ENCODE measurements around the gene ABCD3. TPM values are rescaled to one million over a fixed set of nuclear protein-coding genes. Genes with fewer than 3 reads are reported as not detected.
"Not testable (repeated sequence)": the region's sequence is repeated elsewhere in the genome, so short reads cannot be mapped to it uniquely, and the experiment has no call there.

The ABCD3 gene
- total RNA-seq, result 10 to 100 TPM; 26.8 to 60.2 (median 33.8) TPM

DNA sequence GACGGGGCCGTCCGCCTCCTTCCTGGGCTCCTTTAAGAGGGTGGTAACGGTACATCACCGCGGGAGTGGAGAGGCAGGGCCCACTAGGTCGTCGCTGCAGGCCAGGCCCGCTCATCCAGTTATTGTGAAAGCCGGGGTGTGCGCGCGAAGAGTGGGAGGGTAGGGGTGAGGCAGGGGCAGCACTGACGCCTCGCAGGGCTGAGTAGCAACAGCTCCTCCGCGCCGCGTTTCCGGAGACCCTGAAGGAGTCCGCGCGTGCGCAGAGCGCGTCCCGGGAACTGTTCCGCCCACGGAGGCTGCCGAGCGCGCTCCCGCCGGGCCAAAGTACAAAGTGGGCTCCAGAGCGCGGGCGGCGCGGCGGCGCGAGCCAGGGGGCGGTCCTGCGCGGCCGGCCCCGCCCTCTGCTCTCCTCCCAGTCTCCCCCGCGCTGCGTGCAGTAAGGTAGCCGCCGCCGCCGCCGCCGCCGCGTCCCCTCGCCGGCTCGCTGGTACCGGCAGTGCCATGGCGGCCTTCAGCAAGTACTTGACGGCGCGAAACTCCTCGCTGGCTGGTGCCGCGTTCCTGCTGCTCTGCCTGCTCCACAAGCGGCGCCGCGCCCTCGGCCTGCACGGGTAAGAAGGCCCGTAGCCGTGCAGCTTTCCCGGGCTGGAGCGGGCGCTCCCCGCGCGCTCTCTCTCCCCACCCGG lies at the start of gene ABCD3:
ABCD3 (plus strand) TSS at position 412 of the 686 bp plus-strand sequence; CDS start at position 502, 90 bp downstream.
- peak; percentile 96 for ATAC-seq
- Histone ChIP-seq H3K27me3 (no peaks in the 10 kb centered on the region), H3K9me3 (no peaks in the 10 kb centered on the region), H3K4me1 (peaks cover 4 to 54% (median 9%) of the 10 kb centered on the region in 3 donors), H3K4me3 (peak within 1 kb of the TSS; percentile 51 to 84), H3K27ac (peak within 1 kb of the TSS; percentile 91 to 94 (median 91)), H3K36me3 (no peaks in the 10 kb centered on the region)
- TF ChIP-seq POLR2AphosphoS5 (IDR thresholded peaks at IDR 0.05) (peak; percentile 75), POLR2A (IDR thresholded peaks at IDR 0.05) (peak; percentile 65 to 68), EP300 (IDR thresholded peaks at IDR 0.05) (no peak)
- TF ChIP-seq, protein P1, sequence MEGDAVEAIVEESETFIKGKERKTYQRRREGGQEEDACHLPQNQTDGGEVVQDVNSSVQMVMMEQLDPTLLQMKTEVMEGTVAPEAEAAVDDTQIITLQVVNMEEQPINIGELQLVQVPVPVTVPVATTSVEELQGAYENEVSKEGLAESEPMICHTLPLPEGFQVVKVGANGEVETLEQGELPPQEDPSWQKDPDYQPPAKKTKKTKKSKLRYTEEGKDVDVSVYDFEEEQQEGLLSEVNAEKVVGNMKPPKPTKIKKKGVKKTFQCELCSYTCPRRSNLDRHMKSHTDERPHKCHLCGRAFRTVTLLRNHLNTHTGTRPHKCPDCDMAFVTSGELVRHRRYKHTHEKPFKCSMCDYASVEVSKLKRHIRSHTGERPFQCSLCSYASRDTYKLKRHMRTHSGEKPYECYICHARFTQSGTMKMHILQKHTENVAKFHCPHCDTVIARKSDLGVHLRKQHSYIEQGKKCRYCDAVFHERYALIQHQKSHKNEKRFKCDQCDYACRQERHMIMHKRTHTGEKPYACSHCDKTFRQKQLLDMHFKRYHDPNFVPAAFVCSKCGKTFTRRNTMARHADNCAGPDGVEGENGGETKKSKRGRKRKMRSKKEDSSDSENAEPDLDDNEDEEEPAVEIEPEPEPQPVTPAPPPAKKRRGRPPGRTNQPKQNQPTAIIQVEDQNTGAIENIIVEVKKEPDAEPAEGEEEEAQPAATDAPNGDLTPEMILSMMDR (IDR thresholded peaks at IDR 0.05), result peak in 1 of 4 experiments; percentile 31
- WGBS, 2 donors (ENCODE audit: low coverage in 1 of 2), result no CpG with 5 or more reads among the region's 84 CpGs

DNA sequence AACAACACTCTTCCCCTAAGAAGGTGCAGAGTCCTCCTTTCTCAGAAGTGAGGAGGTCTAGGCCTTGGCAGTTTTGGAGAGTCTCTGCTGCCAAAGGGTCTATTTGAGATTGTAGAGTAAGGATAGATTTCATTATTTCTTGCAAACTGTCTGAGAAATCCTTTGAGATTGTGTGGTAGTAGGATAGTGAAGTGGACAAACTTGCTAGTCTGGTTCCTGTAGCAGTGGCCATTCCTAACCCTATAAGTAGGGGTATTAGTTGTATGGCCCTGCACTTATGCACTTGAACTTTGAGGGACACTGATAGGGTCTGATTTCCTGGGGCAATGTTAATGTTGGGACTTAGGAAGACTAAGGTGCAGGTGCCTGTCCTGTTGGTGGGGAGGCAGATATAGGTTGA lies 45.4 kb upstream of the ABCD3 start:
- not testable (repeated sequence) for ATAC-seq, H3K36me3 ChIP-seq, H3K27me3 ChIP-seq, H3K4me3 ChIP-seq, H3K27ac ChIP-seq, H3K4me1 ChIP-seq
- H3K9me3 ChIP-seq, result peaks cover 0 to 20% (median 0%) of the 10 kb centered on the region in 3 donors

DNA sequence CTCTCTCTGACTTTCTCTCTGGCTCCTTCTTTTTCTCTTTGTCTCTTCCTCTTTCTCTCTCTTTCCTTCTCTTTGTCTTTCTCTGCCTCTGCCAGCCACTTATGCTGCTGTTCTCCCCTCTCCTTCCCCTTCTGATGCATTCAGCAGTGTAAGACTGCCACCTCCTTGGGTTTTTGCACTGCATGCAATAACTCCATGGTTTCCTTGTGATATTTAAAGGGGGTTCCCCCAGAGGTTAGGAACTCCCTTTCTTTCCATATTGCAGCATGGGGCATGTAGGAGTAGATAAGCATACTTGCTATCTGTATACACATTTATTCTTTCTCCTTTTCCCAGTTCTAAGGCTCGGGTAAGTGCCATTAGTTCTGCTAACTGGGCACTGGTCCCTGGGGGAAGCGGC lies 44.9 kb upstream of the ABCD3 start:
- H3K27me3 ChIP-seq, H3K36me3 ChIP-seq, H3K4me1 ChIP-seq, ATAC-seq, H3K27ac ChIP-seq, H3K4me3 ChIP-seq: not testable (repeated sequence)
- 33 to 50% methylated on average over 1 to 2 of the region's 2 CpGs for WGBS, 2 donors (ENCODE audit: low coverage in 1 of 2)
- peaks cover 0 to 20% (median 0%) of the 10 kb centered on the region in 3 donors for H3K9me3 ChIP-seq

DNA sequence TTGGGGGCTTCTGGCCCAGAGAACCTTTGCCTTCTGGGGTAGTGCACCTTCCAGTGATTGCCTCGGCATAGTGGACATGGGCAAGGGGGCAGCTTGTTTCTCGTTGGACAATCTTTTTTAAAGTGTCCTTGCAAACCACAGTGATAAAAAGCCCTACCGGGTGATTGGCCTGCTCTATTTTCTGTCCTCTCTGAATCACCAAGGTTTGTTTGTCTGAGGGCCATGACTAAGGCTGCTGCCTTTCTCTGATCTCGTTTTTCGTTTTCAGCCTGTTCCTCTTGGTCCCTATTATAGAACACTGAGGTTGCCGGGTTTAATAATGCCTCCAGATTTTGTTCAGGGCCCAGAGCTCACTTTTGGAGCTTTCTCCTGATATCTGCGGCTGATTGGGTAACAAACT lies 42.5 kb upstream of the ABCD3 start:
- not testable (repeated sequence) for H3K9me3 ChIP-seq, H3K36me3 ChIP-seq
- 77 to 86% methylated on average over 4 to 7 of the region's 7 CpGs for WGBS, 2 donors (ENCODE audit: low coverage in 1 of 2)

DNA sequence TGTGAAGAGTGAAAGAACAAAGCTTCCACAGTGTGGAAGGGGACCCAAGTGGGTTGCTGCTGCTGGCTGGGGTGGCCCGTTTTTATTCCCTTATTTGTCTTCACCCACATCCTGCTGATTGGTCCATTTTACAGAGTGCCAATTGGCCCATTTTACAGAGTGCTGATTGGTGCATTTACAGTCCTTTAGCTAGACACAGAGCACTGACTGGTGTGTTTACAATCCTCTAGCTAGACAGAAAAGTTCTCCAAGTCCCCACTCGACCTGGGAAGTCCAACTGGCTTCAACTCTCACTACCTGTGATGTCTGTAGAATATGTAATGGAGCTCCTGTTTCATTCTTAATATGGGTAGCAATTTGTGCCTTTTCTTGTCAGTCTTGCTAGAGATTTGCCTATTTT lies 39.7 kb upstream of the ABCD3 start:
- H3K36me3 ChIP-seq, ATAC-seq, H3K4me3 ChIP-seq, H3K9me3 ChIP-seq, H3K27ac ChIP-seq, H3K27me3 ChIP-seq, H3K4me1 ChIP-seq: not testable (repeated sequence)
- WGBS, 2 donors (ENCODE audit: low coverage in 1 of 2), result 66 to 75% methylated on average over 2 of the region's 2 CpGs

More for the DNA sequence above, 42.5 kb upstream of the ABCD3 start:
- not testable (repeated sequence) for H3K4me1 ChIP-seq, H3K4me3 ChIP-seq, H3K27me3 ChIP-seq, H3K27ac ChIP-seq, ATAC-seq

DNA sequence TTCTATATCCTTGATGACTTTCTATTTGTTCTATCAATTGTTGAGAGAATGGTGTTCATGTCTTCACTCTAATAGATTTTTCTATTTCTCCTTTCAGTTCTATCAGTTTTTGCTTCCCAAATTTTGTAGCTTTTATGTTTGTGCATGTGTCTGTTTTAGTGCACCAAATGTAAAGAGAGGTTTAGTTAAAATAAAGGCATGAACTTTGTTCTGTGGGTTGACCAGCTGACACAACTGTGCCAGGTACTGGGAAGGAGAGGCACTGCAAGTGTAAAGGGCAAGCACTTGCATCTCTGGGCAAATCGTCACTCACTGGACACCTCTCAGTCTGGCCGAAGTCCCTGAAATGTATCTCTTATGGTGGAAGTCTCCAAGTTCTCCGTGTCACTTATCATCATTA lies 38.6 kb upstream of the ABCD3 start:
- WGBS, 2 donors (ENCODE audit: low coverage in 1 of 2), result 73 to 77% methylated on average over 3 of the region's 3 CpGs
- Histone ChIP-seq H3K27ac (no peak overlapping the region), H3K27me3 (no peaks in the 10 kb centered on the region), H3K9me3 (no peaks in the 10 kb centered on the region), H3K4me3 (no peak overlapping the region), H3K4me1 (no peaks in the 10 kb centered on the region), H3K36me3 (no peaks in the 10 kb centered on the region)
- TF ChIP-seq POLR2AphosphoS5 (IDR thresholded peaks at IDR 0.05) (no peak), POLR2A (IDR thresholded peaks at IDR 0.05) (no peak), EP300 (IDR thresholded peaks at IDR 0.05) (no peak)
- TF ChIP-seq, protein P1 (IDR thresholded peaks at IDR 0.05), result no peak
- ATAC-seq, result no peak

DNA sequence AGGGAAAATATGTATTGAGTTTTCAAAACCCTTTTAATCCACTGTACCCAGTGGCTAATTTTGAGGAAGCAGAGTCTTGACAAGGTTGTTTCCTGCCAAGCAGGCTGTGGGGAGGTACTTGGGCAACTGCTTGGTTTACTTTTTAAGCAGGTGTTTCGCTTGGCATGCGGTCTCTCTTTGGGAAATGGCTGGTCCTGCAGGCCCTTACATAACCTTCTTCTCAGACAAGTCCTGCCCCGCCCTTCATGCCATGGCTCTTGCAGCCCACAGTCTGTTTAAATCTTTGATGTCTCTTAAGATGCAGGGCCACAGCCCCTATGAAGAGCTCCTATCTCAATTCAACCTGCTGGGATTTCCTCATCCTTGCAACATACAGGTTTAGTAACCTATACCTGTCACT lies 36.0 kb upstream of the ABCD3 start:
- Histone ChIP-seq H3K27me3 (no peaks in the 10 kb centered on the region), H3K36me3 (no peaks in the 10 kb centered on the region), H3K4me1 (no peaks in the 10 kb centered on the region), H3K27ac (no peak overlapping the region), H3K4me3 (no peak overlapping the region), H3K9me3 (no peaks in the 10 kb centered on the region)
- TF ChIP-seq, protein P1 (IDR thresholded peaks at IDR 0.05), result no peak
- TF ChIP-seq POLR2AphosphoS5 (IDR thresholded peaks at IDR 0.05) (no peak), POLR2A (IDR thresholded peaks at IDR 0.05) (no peak), EP300 (IDR thresholded peaks at IDR 0.05) (no peak)
- 100% methylated on average over 2 of the region's 3 CpGs; no CpG with 5 or more reads in 1 of the 2 donors for whole genome bisulfite sequencing, 2 donors (ENCODE audit: low coverage in 1 of 2)
- ATAC-seq, result no peak

Measured in gastroesophageal sphincter (tissue), 4 donors.